OCI-M2 (cell line): ENCODE results near the gene TRABD2B.

ENCODE experiments used
- DNase-seq: peaks from one replicate; lab custom pipeline; 2025; ENCODE audit not compliant: unreplicated experiment; lab: John Stamatoyannopoulos, UW

The TRABD2B gene

DNA sequence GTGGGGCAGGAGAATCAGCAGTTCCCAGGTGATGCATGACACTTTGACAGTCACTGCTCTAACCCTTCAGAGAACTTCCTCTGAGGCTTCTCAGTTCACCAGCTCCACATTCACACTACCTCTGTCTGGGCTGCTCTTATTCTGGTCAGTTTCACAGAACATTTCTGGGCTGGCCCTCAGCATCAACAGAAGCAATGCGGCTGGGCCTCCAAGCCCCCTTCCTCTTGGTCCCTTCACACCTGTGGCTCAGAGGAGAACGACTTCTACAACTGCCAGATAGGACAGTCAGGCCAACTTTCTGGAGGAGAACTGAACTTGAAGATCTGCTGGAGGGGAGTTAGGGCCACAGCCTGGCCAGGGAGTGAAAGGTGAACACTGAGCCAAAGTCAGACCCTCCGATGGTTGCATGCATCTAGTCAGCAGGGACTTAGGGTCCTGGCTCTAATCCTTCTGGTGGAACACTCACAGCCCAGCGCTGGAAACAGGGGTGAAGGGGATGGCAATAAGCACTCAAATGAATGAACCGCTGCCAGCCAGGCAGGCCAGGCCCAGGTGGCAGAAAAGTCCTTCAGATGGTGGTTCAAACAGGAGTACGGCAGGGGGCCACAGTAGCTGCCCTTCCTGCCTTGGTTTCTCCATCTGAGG is 285.2 kb downstream of the TRABD2B start:
- DNase-seq, result no peak

DNA sequence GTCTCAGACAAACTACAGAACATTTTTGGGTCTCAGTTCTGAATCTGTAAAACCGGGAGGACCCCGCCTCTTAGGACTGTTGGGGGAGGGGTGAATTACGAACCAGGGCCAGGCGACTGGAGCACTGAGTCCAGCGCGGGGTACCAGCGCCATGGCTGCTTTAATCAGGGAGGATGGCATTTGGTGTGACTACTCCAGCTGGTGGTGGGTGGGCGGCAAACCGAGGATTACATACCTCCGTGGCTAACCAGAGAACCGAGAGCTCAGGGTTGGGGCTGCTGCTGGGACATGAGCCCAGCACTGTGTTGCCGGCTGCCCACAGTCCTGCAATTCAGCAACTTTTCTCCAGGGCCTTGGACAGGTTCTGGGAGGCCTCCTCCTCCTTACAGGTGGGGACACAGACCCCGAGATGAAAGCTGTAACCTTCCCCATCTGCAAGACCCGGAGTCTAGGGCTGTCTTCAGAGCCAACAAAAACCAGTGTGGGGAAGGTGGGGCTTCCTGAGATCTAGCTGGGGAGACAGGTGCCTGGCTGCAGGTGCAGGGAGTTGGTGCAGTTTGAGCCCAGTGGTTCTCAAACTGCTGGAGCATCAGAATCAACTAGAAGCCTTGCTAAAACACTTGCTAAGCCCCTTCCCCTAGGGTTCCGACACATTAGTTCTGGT is 285.9 kb downstream of the TRABD2B start:
- DNase-seq, result no peak
